CD4-positive, alpha-beta T cell treated with Interleukin-4 for 4 hours (primary cell): Measurements from ENCODE around the gene IRF4.

Source experiments
- DNase-seq: peaks from one replicate; pipeline ENCODE4 v3.0.0-alpha.2; 2020

The IRF4 gene

GRCh38 chr6:353642-354614, 37.6 kb upstream of the IRF4 start:
- DNase-seq: no peak

DNA sequence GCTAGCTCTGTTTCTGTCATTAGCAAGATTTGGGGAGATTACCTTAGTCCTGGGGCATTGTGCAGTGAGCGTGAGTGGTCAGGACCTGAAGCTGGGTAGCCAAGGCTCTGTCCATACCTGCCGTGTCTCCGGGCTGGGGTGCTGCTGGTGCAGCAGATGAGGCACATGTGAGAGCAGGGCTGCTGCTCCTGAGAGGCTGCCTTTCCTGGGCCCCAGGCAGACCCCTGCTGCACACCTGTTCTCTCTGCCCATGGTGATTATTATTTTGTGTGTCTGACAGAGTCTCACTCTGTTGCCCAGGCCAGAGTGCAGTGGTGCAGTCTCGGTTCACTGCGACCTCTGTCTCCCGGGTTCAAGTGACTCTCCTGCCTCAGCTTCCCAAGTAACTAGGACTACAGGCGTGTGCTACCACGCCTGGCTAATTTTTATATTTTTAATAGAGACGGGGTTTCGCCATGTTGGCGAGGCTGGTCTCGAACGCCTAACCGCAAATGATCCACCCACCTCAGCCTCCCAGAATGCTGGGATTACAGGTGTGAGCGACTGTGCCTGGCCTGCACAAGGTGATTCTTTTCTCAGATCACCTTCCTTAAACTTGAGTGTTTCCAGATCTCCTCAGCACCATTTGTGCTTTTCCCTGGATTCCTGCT, 36.8 kb upstream of the IRF4 start:
- DNase-seq: no peak

- DNase-seq: no peak
Observed at GRCh38 chr6:355373-356208, 36.0 kb upstream of the IRF4 start.

GRCh38 chr6:356828-357251, 34.7 kb upstream of the IRF4 start:
- DNase-seq: no peak

GRCh38 chr6:357261-357790, 34.2 kb upstream of the IRF4 start:
- no peak for DNase-seq

DNA sequence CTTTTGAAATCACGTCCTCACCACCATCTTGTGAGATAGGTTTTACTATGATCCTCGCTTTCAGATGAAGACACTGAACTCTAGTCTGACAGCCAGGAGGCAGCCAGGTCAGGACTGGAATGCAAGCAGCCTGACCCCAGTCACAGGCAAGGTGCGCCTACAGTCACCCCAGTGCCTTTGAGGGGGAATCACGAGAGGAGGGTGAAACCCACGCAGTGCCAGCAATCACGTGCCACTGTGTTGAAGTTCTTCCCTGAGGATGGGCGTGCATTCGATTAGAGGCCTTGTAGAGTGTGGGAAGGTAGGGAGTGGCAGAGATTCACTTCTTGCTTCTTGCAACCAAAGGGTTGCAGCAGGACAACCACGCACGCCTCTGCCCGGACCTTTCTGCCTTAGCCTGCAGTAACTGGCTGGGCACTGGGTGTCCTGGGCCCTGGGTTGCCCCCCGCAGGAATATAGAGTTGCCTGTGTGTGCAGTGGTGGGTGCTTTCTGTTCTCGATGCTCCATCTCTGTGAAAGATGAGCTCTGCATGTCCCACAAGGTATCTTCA, 33.7 kb upstream of the IRF4 start:
- DNase-seq: no peak

GRCh38 chr6:358432-358831, 33.1 kb upstream of the IRF4 start:
- no peak for DNase-seq

GRCh38 chr6:358847-359246, 32.7 kb upstream of the IRF4 start:
- no peak for DNase-seq

- no peak for DNase-seq
Observed at GRCh38 chr6:359261-360035, 32.1 kb upstream of the IRF4 start.

DNA sequence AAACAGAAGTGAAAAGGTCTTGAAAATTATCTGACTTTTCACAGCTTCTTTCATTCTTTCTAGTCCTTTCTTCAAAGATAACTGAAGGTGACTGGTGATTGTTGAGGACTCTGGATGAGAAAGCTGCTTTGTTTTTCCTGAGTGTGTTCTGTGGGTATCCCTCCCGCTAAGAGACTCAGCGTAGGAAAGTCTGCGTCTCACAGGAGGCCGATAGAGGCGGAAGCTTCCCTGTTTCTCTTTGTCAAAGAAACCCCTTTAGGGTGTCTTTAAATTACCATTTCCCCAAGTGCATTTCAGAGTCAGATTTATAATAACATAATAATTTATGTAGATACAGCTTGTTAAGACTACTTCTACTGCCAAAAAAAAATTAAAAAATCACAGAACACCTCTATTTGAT, 31.2 kb upstream of the IRF4 start:
- no peak for DNase-seq

DNA sequence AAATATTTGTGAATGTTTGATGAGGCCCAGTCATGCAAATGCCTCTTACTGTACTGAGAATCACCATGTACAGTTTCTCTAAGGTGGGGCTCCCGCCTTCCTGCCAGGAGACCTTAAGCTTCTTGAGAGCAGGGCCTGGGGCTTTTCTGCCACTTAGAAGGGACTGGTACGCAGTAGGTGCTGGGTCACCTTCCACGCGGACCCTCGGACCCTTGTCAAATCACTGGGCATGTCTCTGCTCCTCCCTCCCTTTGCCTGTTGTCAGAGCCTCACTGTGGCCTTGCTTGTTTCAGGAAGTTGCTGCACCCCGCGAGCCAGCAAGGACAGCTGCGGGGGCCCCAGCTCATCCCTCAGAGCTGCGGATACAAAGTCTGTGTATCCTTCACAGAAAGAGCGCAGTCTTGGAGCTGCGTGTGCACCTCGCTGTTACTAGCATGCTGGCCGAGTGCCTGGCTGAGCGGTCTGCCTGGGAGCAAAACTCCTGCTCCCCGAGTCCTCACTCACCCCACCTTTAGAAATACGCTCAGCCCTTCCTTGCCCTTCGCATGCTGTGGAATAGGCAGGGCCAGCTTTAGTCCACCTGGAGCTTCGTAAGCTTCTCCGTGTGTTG, 30.7 kb upstream of the IRF4 start:
- DNase-seq: no peak

GRCh38 chr6:361411-362132, 30.0 kb upstream of the IRF4 start:
- no peak for DNase-seq

- no peak for DNase-seq
Observed at GRCh38 chr6:362231-362923, 29.2 kb upstream of the IRF4 start.

- DNase-seq: no peak
Observed at GRCh38 chr6:362924-363249, 28.7 kb upstream of the IRF4 start.

GRCh38 chr6:363291-363690, 28.3 kb upstream of the IRF4 start:
- DNase-seq: no peak

DNA sequence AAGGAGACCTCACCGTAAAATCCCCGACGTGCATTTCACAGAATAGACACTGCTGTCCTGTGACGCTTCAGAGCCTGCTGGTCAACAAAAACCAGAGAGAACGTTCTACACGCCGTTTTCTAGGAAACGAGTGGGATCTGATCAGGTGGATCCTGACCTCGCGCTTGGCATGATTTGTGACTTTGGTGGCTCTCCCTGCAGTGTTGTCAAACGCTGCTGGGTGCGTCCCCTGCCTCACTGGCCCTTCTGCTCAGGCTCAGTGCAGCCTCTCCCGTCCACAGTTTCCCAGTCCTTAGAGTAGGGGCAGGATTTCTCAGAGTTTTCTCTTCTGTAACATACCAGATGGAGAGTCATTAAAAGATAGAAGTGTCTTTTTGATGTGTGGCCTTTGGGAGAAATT, 27.6 kb upstream of the IRF4 start:
- no peak for DNase-seq

GRCh38 chr6:364609-365540, 26.7 kb upstream of the IRF4 start:
- DNase-seq: no peak

DNA sequence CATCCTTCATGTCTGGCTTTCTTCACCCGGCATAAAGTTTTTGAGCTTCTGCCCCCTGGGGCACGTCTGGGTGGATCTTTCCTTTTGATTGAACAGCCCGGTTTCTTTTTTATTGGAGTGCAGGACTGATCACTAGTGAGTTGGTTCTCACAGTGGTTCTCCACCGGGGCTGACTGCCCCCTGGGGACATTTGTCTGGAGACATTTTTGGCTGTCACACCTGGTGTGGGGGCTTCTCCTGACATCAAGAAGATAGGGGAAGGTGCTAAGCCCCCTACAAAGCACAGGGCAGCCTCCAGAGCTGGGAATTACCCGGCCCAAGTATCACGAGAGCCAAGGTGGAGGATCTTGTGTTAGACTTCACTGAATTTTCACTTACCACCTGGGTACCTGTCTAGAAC, 25.7 kb upstream of the IRF4 start:
- no peak for DNase-seq
